ENCODE results near the gene ADARB2.
"Not testable (repeated sequence)": the region's sequence is repeated elsewhere in the genome, so short reads cannot be mapped to it uniquely, and the experiment has no call there.

The ADARB2 gene

GRCh38 chr10:1163204-1163660 lies 574.1 kb downstream of the ADARB2 start:
- H3K4me3 ChIP-seq (ENCODE audit: low read depth, low read length): no peak overlapping the region
- no peaks in the 10 kb centered on the region for H3K4me1 ChIP-seq (ENCODE audit: control insufficient read depth, insufficient read depth, low read length)
- no peaks in the 10 kb centered on the region for H3K27me3 ChIP-seq (ENCODE audit: control insufficient read depth, insufficient read depth, low read length)
- H3K9ac ChIP-seq (ENCODE audit: low read depth, low read length): no peak overlapping the region
- no peaks in the 10 kb centered on the region for H3K36me3 ChIP-seq (ENCODE audit: control insufficient read depth, insufficient read depth, low read length)
- H3K9me3 ChIP-seq (ENCODE audit: control insufficient read depth, insufficient read depth, low read length): no peaks in the 10 kb centered on the region

- no peaks in the 10 kb centered on the region for H3K27me3 ChIP-seq (ENCODE audit: control insufficient read depth, insufficient read depth, low read length)
- no peaks in the 10 kb centered on the region for H3K9me3 ChIP-seq (ENCODE audit: control insufficient read depth, insufficient read depth, low read length)
- H3K9ac ChIP-seq (ENCODE audit: low read depth, low read length): no peak overlapping the region
- no peaks in the 10 kb centered on the region for H3K4me1 ChIP-seq (ENCODE audit: control insufficient read depth, insufficient read depth, low read length)
- H3K36me3 ChIP-seq (ENCODE audit: control insufficient read depth, insufficient read depth, low read length): no peaks in the 10 kb centered on the region
- H3K4me3 ChIP-seq (ENCODE audit: low read depth, low read length): no peak overlapping the region
Measured at GRCh38 chr10:1162481-1163203, 574.7 kb downstream of the ADARB2 start.

GRCh38 chr10:1161315-1161673 lies 576.0 kb downstream of the ADARB2 start:
- H3K9me3 ChIP-seq (ENCODE audit: control insufficient read depth, insufficient read depth, low read length); H3K27me3 ChIP-seq (ENCODE audit: control insufficient read depth, insufficient read depth, low read length); H3K4me3 ChIP-seq (ENCODE audit: low read depth, low read length); H3K4me1 ChIP-seq (ENCODE audit: control insufficient read depth, insufficient read depth, low read length); H3K36me3 ChIP-seq (ENCODE audit: control insufficient read depth, insufficient read depth, low read length); H3K9ac ChIP-seq (ENCODE audit: low read depth, low read length): not testable (repeated sequence)

- no peak overlapping the region for H3K9ac ChIP-seq (ENCODE audit: low read depth, low read length)
Measured at GRCh38 chr10:1160561-1161314, 576.6 kb downstream of the ADARB2 start.

GRCh38 chr10:1159131-1160061 lies 577.9 kb downstream of the ADARB2 start:
- no peaks in the 10 kb centered on the region for H3K27me3 ChIP-seq (ENCODE audit: control insufficient read depth, insufficient read depth, low read length)
- no peaks in the 10 kb centered on the region for H3K36me3 ChIP-seq (ENCODE audit: control insufficient read depth, insufficient read depth, low read length)
- H3K4me3 ChIP-seq (ENCODE audit: low read depth, low read length): no peak overlapping the region
- H3K9ac ChIP-seq (ENCODE audit: low read depth, low read length): no peak overlapping the region
- H3K9me3 ChIP-seq (ENCODE audit: control insufficient read depth, insufficient read depth, low read length): no peaks in the 10 kb centered on the region
- H3K4me1 ChIP-seq (ENCODE audit: control insufficient read depth, insufficient read depth, low read length): no peaks in the 10 kb centered on the region

More at GRCh38 chr10:1160561-1161314, 576.6 kb downstream of the ADARB2 start:
- no peak overlapping the region for H3K4me3 ChIP-seq (ENCODE audit: low read depth, low read length)
- H3K9me3 ChIP-seq (ENCODE audit: control insufficient read depth, insufficient read depth, low read length): no peaks in the 10 kb centered on the region
- no peaks in the 10 kb centered on the region for H3K36me3 ChIP-seq (ENCODE audit: control insufficient read depth, insufficient read depth, low read length)
- no peaks in the 10 kb centered on the region for H3K27me3 ChIP-seq (ENCODE audit: control insufficient read depth, insufficient read depth, low read length)
- no peaks in the 10 kb centered on the region for H3K4me1 ChIP-seq (ENCODE audit: control insufficient read depth, insufficient read depth, low read length)

- H3K9me3 ChIP-seq (ENCODE audit: control insufficient read depth, insufficient read depth, low read length); H3K4me1 ChIP-seq (ENCODE audit: control insufficient read depth, insufficient read depth, low read length); H3K9ac ChIP-seq (ENCODE audit: low read depth, low read length); H3K4me3 ChIP-seq (ENCODE audit: low read depth, low read length); H3K36me3 ChIP-seq (ENCODE audit: control insufficient read depth, insufficient read depth, low read length); H3K27me3 ChIP-seq (ENCODE audit: control insufficient read depth, insufficient read depth, low read length): not testable (repeated sequence)
Measured at GRCh38 chr10:1158536-1158935, 578.8 kb downstream of the ADARB2 start.

GRCh38 chr10:1158066-1158465 lies 579.3 kb downstream of the ADARB2 start:
- Histone ChIP-seq H3K9me3 (ENCODE audit: control insufficient read depth, insufficient read depth, low read length) (no peaks in the 10 kb centered on the region), H3K9ac (ENCODE audit: low read depth, low read length) (no peak overlapping the region), H3K36me3 (ENCODE audit: control insufficient read depth, insufficient read depth, low read length) (no peaks in the 10 kb centered on the region), H3K27me3 (ENCODE audit: control insufficient read depth, insufficient read depth, low read length) (no peaks in the 10 kb centered on the region), H3K4me3 (ENCODE audit: low read depth, low read length) (no peak overlapping the region), H3K4me1 (ENCODE audit: control insufficient read depth, insufficient read depth, low read length) (no peaks in the 10 kb centered on the region)

- Histone ChIP-seq H3K4me1 (ENCODE audit: control insufficient read depth, insufficient read depth, low read length) (no peaks in the 10 kb centered on the region), H3K27me3 (ENCODE audit: control insufficient read depth, insufficient read depth, low read length) (no peaks in the 10 kb centered on the region), H3K9ac (ENCODE audit: low read depth, low read length) (no peak overlapping the region), H3K9me3 (ENCODE audit: control insufficient read depth, insufficient read depth, low read length) (no peaks in the 10 kb centered on the region), H3K4me3 (ENCODE audit: low read depth, low read length) (no peak overlapping the region), H3K36me3 (ENCODE audit: control insufficient read depth, insufficient read depth, low read length) (no peaks in the 10 kb centered on the region)
Measured at GRCh38 chr10:1157615-1157933, 579.8 kb downstream of the ADARB2 start.

- Histone ChIP-seq H3K4me3 (ENCODE audit: low read depth, low read length) (no peak overlapping the region), H3K36me3 (ENCODE audit: control insufficient read depth, insufficient read depth, low read length) (no peaks in the 10 kb centered on the region), H3K9ac (ENCODE audit: low read depth, low read length) (no peak overlapping the region), H3K27me3 (ENCODE audit: control insufficient read depth, insufficient read depth, low read length) (no peaks in the 10 kb centered on the region), H3K4me1 (ENCODE audit: control insufficient read depth, insufficient read depth, low read length) (no peaks in the 10 kb centered on the region), H3K9me3 (ENCODE audit: control insufficient read depth, insufficient read depth, low read length) (no peaks in the 10 kb centered on the region)
Measured at GRCh38 chr10:1156921-1157614, 580.3 kb downstream of the ADARB2 start.

- Histone ChIP-seq H3K36me3 (ENCODE audit: control insufficient read depth, insufficient read depth, low read length) (no peaks in the 10 kb centered on the region), H3K27me3 (ENCODE audit: control insufficient read depth, insufficient read depth, low read length) (no peaks in the 10 kb centered on the region), H3K9ac (ENCODE audit: low read depth, low read length) (no peak overlapping the region), H3K9me3 (ENCODE audit: control insufficient read depth, insufficient read depth, low read length) (no peaks in the 10 kb centered on the region), H3K4me3 (ENCODE audit: low read depth, low read length) (no peak overlapping the region), H3K4me1 (ENCODE audit: control insufficient read depth, insufficient read depth, low read length) (no peaks in the 10 kb centered on the region)
Measured at GRCh38 chr10:1156616-1156886, 580.8 kb downstream of the ADARB2 start.

GRCh38 chr10:1155791-1156615 lies 581.3 kb downstream of the ADARB2 start:
- no peak overlapping the region for H3K9ac ChIP-seq (ENCODE audit: low read depth, low read length)
- H3K4me3 ChIP-seq (ENCODE audit: low read depth, low read length): no peak overlapping the region
- H3K36me3 ChIP-seq (ENCODE audit: control insufficient read depth, insufficient read depth, low read length): no peaks in the 10 kb centered on the region
- no peaks in the 10 kb centered on the region for H3K27me3 ChIP-seq (ENCODE audit: control insufficient read depth, insufficient read depth, low read length)
- no peaks in the 10 kb centered on the region for H3K9me3 ChIP-seq (ENCODE audit: control insufficient read depth, insufficient read depth, low read length)
- H3K4me1 ChIP-seq (ENCODE audit: control insufficient read depth, insufficient read depth, low read length): no peaks in the 10 kb centered on the region
